ENCODE results near the gene LMNTD1. TPM values are rescaled to one million over a fixed set of nuclear protein-coding genes. Genes with fewer than 3 reads are reported as not detected.
A peak's percentile ranks its signal among the peaks of the same experiment; 100 is the strongest.

LMNTD1 gene
- total and polyA plus RNA-seq, 4 donors, result 0.18 to 14.9 (median 3.4) TPM

GRCh38 chr12:25578411-25579143 lies 25.5 kb upstream of the LMNTD1 start:
- DNase-seq (peak in 1 of 3 donors; percentile 21), ATAC-seq (ENCODE audit: insufficient read depth, low FRiP score) (no peak)
- H3K27ac ChIP-seq (ENCODE audit: low read depth in 1 of 2, low read length in 1 of 2), result no peak overlapping the region
- TF ChIP-seq, protein P1, sequence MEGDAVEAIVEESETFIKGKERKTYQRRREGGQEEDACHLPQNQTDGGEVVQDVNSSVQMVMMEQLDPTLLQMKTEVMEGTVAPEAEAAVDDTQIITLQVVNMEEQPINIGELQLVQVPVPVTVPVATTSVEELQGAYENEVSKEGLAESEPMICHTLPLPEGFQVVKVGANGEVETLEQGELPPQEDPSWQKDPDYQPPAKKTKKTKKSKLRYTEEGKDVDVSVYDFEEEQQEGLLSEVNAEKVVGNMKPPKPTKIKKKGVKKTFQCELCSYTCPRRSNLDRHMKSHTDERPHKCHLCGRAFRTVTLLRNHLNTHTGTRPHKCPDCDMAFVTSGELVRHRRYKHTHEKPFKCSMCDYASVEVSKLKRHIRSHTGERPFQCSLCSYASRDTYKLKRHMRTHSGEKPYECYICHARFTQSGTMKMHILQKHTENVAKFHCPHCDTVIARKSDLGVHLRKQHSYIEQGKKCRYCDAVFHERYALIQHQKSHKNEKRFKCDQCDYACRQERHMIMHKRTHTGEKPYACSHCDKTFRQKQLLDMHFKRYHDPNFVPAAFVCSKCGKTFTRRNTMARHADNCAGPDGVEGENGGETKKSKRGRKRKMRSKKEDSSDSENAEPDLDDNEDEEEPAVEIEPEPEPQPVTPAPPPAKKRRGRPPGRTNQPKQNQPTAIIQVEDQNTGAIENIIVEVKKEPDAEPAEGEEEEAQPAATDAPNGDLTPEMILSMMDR (IDR thresholded peaks at IDR 0.05; ENCODE audit: control extremely low read depth, extremely low read depth), result no peak
- H3K4me1 ChIP-seq (ENCODE audit: control insufficient read depth in 5 of 5, insufficient read depth in 5 of 5, low read length in 5 of 5), result peaks cover 0 to 3% (median under 1%) of the 10 kb centered on the region in 5 donors
- H3K9me3 ChIP-seq (ENCODE audit: control insufficient read depth in 4 of 4, insufficient read depth in 3 of 4, low read length in 3 of 4), result no peaks in the 10 kb centered on the region
- H3K27me3 ChIP-seq (ENCODE audit: control insufficient read depth in 3 of 3, insufficient read depth in 3 of 3, low read length in 2 of 3), result no peaks in the 10 kb centered on the region
- H3K4me3 ChIP-seq, result no peak overlapping the region
- no peaks in the 10 kb centered on the region for H3K36me3 ChIP-seq (ENCODE audit: control insufficient read depth in 4 of 4, insufficient read depth in 4 of 4, low read length in 4 of 4)
- 92 to 94% methylated on average over 2 of the region's 2 CpGs for WGBS, 2 donors
- H3K9ac ChIP-seq (ENCODE audit: insufficient read depth in 1 of 2, low read length in 2 of 2), result no peak overlapping the region

- DNase-seq (no peak), ATAC-seq (ENCODE audit: insufficient read depth, low FRiP score) (no peak)
- Histone ChIP-seq H3K9ac (ENCODE audit: insufficient read depth in 1 of 2, low read length in 2 of 2) (no peak overlapping the region), H3K36me3 (ENCODE audit: control insufficient read depth in 4 of 4, insufficient read depth in 4 of 4, low read length in 4 of 4) (no peaks in the 10 kb centered on the region), H3K9me3 (ENCODE audit: control insufficient read depth in 4 of 4, insufficient read depth in 3 of 4, low read length in 3 of 4) (no peaks in the 10 kb centered on the region), H3K27ac (ENCODE audit: low read depth in 1 of 2, low read length in 1 of 2) (no peak overlapping the region), H3K27me3 (ENCODE audit: control insufficient read depth in 3 of 3, insufficient read depth in 3 of 3, low read length in 2 of 3) (no peaks in the 10 kb centered on the region), H3K4me3 (no peak overlapping the region), H3K4me1 (ENCODE audit: control insufficient read depth in 5 of 5, insufficient read depth in 5 of 5, low read length in 5 of 5) (no peaks in the 10 kb centered on the region)
- TF ChIP-seq, protein P1 (IDR thresholded peaks at IDR 0.05; ENCODE audit: control extremely low read depth, extremely low read depth), result no peak
- WGBS, 2 donors, result 64 to 77% methylated on average over 1 of the region's 1 CpG
These were observed 21.7 kb upstream of the LMNTD1 start for GRCh38 chr12:25574761-25575160.

GRCh38 chr12:25573346-25573745 lies 20.3 kb upstream of the LMNTD1 start:
- no peak overlapping the region for H3K27ac ChIP-seq (ENCODE audit: low read depth in 1 of 2, low read length in 1 of 2)
- H3K9ac ChIP-seq (ENCODE audit: insufficient read depth in 1 of 2, low read length in 2 of 2), result no peak overlapping the region
- DNase-seq, result no peak
- TF ChIP-seq, protein P1 (IDR thresholded peaks at IDR 0.05; ENCODE audit: control extremely low read depth, extremely low read depth), result no peak
- H3K9me3 ChIP-seq (ENCODE audit: control insufficient read depth in 4 of 4, insufficient read depth in 3 of 4, low read length in 3 of 4), result peaks cover 0 to 3% (median 0%) of the 10 kb centered on the region in 4 donors
- WGBS, 2 donors, result 88 to 94% methylated on average over 4 of the region's 4 CpGs
- no peaks in the 10 kb centered on the region for H3K36me3 ChIP-seq (ENCODE audit: control insufficient read depth in 4 of 4, insufficient read depth in 4 of 4, low read length in 4 of 4)
- no peaks in the 10 kb centered on the region for H3K4me1 ChIP-seq (ENCODE audit: control insufficient read depth in 5 of 5, insufficient read depth in 5 of 5, low read length in 5 of 5)
- H3K27me3 ChIP-seq (ENCODE audit: control insufficient read depth in 3 of 3, insufficient read depth in 3 of 3, low read length in 2 of 3), result no peaks in the 10 kb centered on the region
- no peak for ATAC-seq (ENCODE audit: insufficient read depth, low FRiP score)
- no peak overlapping the region for H3K4me3 ChIP-seq
